T-helper 2 cell treated with Interferon-gamma antibody and Interleukin-4, amounts not matched to agents 5 μg/mL and 100 μg/mL, for 36 hours (primary cell): ENCODE measurements around the gene CSTB.

Experiments
- DNase-seq: peaks from one replicate; pipeline ENCODE4 v3.0.0; 2021; ENCODE audit warnings: low spot score
- H3K27ac Mint-ChIP-seq: one replicate; pipeline ENCODE4 v1.8.0; 2021; ENCODE audit warnings: mild to moderate bottlenecking, mixed read lengths
- H3K27me3 Mint-ChIP-seq: one replicate; pipeline ENCODE4 v1.8.0; 2021; ENCODE audit warnings: low read depth, mixed read lengths
- H3K36me3 Mint-ChIP-seq: one replicate; pipeline ENCODE4 v1.8.0; 2021; ENCODE audit warnings: low read depth, mixed read lengths
- H3K4me1 Mint-ChIP-seq: one replicate; pipeline ENCODE4 v1.8.0; 2021; ENCODE audit warnings: low read depth, mixed read lengths
- H3K4me3 Mint-ChIP-seq: one replicate; pipeline ENCODE4 v1.8.0; 2022; ENCODE audit warnings: mild to moderate bottlenecking, moderate library complexity, mixed read lengths
- H3K9me3 Mint-ChIP-seq: one replicate; pipeline ENCODE4 v1.8.0; 2021; ENCODE audit warnings: mixed read lengths

Gene CSTB

GRCh38 chr21:43771698-43772424 is 4.2 kb downstream of the CSTB start:
- Mint-ChIP-seq H3K27ac (no peak overlapping the region), H3K4me3 (no peak overlapping the region), H3K27me3 (no peaks in the 10 kb centered on the region), H3K9me3 (no peaks in the 10 kb centered on the region), H3K36me3 (peaks cover 29% of the 10 kb centered on the region), H3K4me1 (peaks cover 20% of the 10 kb centered on the region)
- no peak for DNase-seq

- Mint-ChIP-seq H3K4me1 (peaks cover 20% of the 10 kb centered on the region), H3K9me3 (no peaks in the 10 kb centered on the region), H3K4me3 (no peak overlapping the region), H3K27me3 (no peaks in the 10 kb centered on the region), H3K36me3 (peaks cover 29% of the 10 kb centered on the region), H3K27ac (no peak overlapping the region)
- DNase-seq = no peak
Measured at GRCh38 chr21:43771199-43771675, 4.9 kb downstream of the CSTB start.

- no peak overlapping the region for H3K4me3 Mint-ChIP-seq
- H3K4me1 Mint-ChIP-seq = peaks cover 15% of the 10 kb centered on the region
- no peak for DNase-seq
- H3K27me3 Mint-ChIP-seq = no peaks in the 10 kb centered on the region
- H3K36me3 Mint-ChIP-seq = peaks cover 24% of the 10 kb centered on the region
- H3K9me3 Mint-ChIP-seq = no peaks in the 10 kb centered on the region
- no peak overlapping the region for H3K27ac Mint-ChIP-seq
Measured at GRCh38 chr21:43770066-43770655, 5.9 kb downstream of the CSTB start.

GRCh38 chr21:43769325-43769958 is 6.7 kb downstream of the CSTB start:
- Mint-ChIP-seq H3K4me1 (peaks cover 10% of the 10 kb centered on the region), H3K27me3 (no peaks in the 10 kb centered on the region), H3K27ac (no peak overlapping the region), H3K36me3 (peaks cover 21% of the 10 kb centered on the region), H3K9me3 (no peaks in the 10 kb centered on the region), H3K4me3 (no peak overlapping the region)
- DNase-seq = no peak

- Mint-ChIP-seq H3K4me1 (peaks cover 5% of the 10 kb centered on the region), H3K27ac (no peak overlapping the region)
Measured at GRCh38 chr21:43768868-43769167, 7.3 kb downstream of the CSTB start.

GRCh38 chr21:43767984-43768867 is 7.9 kb downstream of the CSTB start:
- DNase-seq = no peak
- H3K36me3 Mint-ChIP-seq = peaks cover 15% of the 10 kb centered on the region
- no peak overlapping the region for H3K27ac Mint-ChIP-seq
- H3K9me3 Mint-ChIP-seq = no peaks in the 10 kb centered on the region
- no peak overlapping the region for H3K4me3 Mint-ChIP-seq
- H3K4me1 Mint-ChIP-seq = peaks cover 4% of the 10 kb centered on the region
- no peaks in the 10 kb centered on the region for H3K27me3 Mint-ChIP-seq

More at GRCh38 chr21:43768868-43769167, 7.3 kb downstream of the CSTB start:
- H3K4me3 Mint-ChIP-seq = no peak overlapping the region
- no peaks in the 10 kb centered on the region for H3K27me3 Mint-ChIP-seq
- no peak for DNase-seq
- peaks cover 18% of the 10 kb centered on the region for H3K36me3 Mint-ChIP-seq
- H3K9me3 Mint-ChIP-seq = no peaks in the 10 kb centered on the region

GRCh38 chr21:43767498-43767983 is 8.6 kb downstream of the CSTB start:
- no peak for DNase-seq
- H3K36me3 Mint-ChIP-seq = peaks cover 11% of the 10 kb centered on the region
- H3K9me3 Mint-ChIP-seq = no peaks in the 10 kb centered on the region
- no peak overlapping the region for H3K4me3 Mint-ChIP-seq
- no peak overlapping the region for H3K27ac Mint-ChIP-seq
- no peaks in the 10 kb centered on the region for H3K27me3 Mint-ChIP-seq
- peaks cover 1% of the 10 kb centered on the region for H3K4me1 Mint-ChIP-seq

- Mint-ChIP-seq H3K27ac (no peak overlapping the region), H3K4me3 (no peak overlapping the region), H3K36me3 (peaks cover 9% of the 10 kb centered on the region), H3K9me3 (no peaks in the 10 kb centered on the region), H3K4me1 (no peaks in the 10 kb centered on the region), H3K27me3 (no peaks in the 10 kb centered on the region)
- no peak for DNase-seq
Measured at GRCh38 chr21:43766734-43767497, 9.2 kb downstream of the CSTB start.

GRCh38 chr21:43764576-43765495 is 11.3 kb downstream of the CSTB start:
- no peaks in the 10 kb centered on the region for H3K27me3 Mint-ChIP-seq
- H3K9me3 Mint-ChIP-seq = no peaks in the 10 kb centered on the region
- H3K4me3 Mint-ChIP-seq = no peak overlapping the region
- DNase-seq = no peak
- H3K27ac Mint-ChIP-seq = no peak overlapping the region
- H3K36me3 Mint-ChIP-seq = peaks cover 5% of the 10 kb centered on the region
- no peaks in the 10 kb centered on the region for H3K4me1 Mint-ChIP-seq

- H3K27ac Mint-ChIP-seq = peak overlapping the region; percentile 41
- H3K4me3 Mint-ChIP-seq = no peak overlapping the region
- no peak for DNase-seq
- no peaks in the 10 kb centered on the region for H3K4me1 Mint-ChIP-seq
- H3K9me3 Mint-ChIP-seq = no peaks in the 10 kb centered on the region
- H3K27me3 Mint-ChIP-seq = no peaks in the 10 kb centered on the region
- peaks cover 5% of the 10 kb centered on the region for H3K36me3 Mint-ChIP-seq
Measured at GRCh38 chr21:43763901-43764523, 12.1 kb downstream of the CSTB start.

- peaks cover 12% of the 10 kb centered on the region for H3K36me3 Mint-ChIP-seq
- no peaks in the 10 kb centered on the region for H3K27me3 Mint-ChIP-seq
- H3K27ac Mint-ChIP-seq = no peak overlapping the region
- H3K9me3 Mint-ChIP-seq = no peaks in the 10 kb centered on the region
- no peak for DNase-seq
- no peaks in the 10 kb centered on the region for H3K4me1 Mint-ChIP-seq
- no peak overlapping the region for H3K4me3 Mint-ChIP-seq
Measured at GRCh38 chr21:43762303-43763128, 13.6 kb downstream of the CSTB start.
